ENCODE data around the gene FTCD.

The FTCD gene

DNA sequence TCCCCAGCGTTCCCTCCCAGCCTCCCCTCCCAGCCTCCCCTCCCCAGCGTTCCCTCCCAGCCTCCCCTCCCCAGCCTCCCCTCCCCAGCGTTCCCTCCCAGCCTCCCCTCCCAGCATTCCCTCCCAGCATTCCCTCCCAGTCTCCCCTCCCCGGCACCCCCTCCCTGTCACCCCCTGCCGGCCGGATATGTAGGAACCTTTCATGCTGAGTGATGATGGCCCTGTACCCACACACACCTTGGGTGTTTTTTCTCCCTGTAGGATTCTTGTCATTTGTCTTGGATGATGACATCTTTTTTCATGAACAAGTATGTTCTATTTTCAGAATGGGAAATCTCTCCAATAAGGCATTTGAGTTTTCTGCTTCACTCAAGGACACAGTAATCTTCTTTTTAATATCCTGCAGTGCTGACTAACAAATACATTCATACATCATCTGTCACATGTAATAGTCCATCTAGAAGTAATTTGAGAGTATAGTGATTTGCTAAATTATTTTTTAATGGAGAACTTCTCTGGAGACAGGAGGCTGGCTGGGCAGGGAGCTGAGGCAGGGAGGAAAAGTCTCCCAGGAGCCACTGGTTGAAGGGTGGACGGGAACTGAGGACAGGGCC lies 19.5 kb downstream of the FTCD start:
- TF ChIP-seq, protein P1, sequence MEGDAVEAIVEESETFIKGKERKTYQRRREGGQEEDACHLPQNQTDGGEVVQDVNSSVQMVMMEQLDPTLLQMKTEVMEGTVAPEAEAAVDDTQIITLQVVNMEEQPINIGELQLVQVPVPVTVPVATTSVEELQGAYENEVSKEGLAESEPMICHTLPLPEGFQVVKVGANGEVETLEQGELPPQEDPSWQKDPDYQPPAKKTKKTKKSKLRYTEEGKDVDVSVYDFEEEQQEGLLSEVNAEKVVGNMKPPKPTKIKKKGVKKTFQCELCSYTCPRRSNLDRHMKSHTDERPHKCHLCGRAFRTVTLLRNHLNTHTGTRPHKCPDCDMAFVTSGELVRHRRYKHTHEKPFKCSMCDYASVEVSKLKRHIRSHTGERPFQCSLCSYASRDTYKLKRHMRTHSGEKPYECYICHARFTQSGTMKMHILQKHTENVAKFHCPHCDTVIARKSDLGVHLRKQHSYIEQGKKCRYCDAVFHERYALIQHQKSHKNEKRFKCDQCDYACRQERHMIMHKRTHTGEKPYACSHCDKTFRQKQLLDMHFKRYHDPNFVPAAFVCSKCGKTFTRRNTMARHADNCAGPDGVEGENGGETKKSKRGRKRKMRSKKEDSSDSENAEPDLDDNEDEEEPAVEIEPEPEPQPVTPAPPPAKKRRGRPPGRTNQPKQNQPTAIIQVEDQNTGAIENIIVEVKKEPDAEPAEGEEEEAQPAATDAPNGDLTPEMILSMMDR (IDR thresholded peaks at IDR 0.05; ENCODE audit: low read length), result no peak
- no peak for TF ChIP-seq EZH2 (optimal IDR thresholded peaks at IDR 0.05; ENCODE audit: low read depth, low read length)
- TF ChIP-seq EZH2phosphoT487 (IDR thresholded peaks at IDR 0.05; ENCODE audit: low read length), result no peak
- Histone ChIP-seq H3K4me1 (ENCODE audit: low read length) (no peaks in the 10 kb centered on the region), H4K20me1 (ENCODE audit: insufficient read depth, low read length) (no peaks in the 10 kb centered on the region), H3K9me3 (replicated peaks; ENCODE audit: insufficient read depth, low read length) (no peaks in the 10 kb centered on the region), H3F3A (ENCODE audit: insufficient read depth, low read length) (no peaks in the 10 kb centered on the region), H3K4me3 (ENCODE audit: low read length) (no peak overlapping the region), H3K4me2 (ENCODE audit: low read depth, low read length) (no peak overlapping the region), H3K27me3 (replicated peaks; ENCODE audit: insufficient read depth, low read length) (peaks cover 79% of the 10 kb centered on the region), H3K27ac (ENCODE audit: low read length) (no peak overlapping the region), H3K9ac (ENCODE audit: low read length) (no peak overlapping the region), H3K9me2 (replicated peaks; ENCODE audit: insufficient read depth, low read length) (no peaks in the 10 kb centered on the region), H3K36me3 (replicated peaks; ENCODE audit: insufficient read depth, low read length) (no peaks in the 10 kb centered on the region), H3K79me2 (ENCODE audit: low read length) (no peaks in the 10 kb centered on the region), H2AFZ (ENCODE audit: low read length) (no peak overlapping the region)
- no peak for DNase-seq

DNA sequence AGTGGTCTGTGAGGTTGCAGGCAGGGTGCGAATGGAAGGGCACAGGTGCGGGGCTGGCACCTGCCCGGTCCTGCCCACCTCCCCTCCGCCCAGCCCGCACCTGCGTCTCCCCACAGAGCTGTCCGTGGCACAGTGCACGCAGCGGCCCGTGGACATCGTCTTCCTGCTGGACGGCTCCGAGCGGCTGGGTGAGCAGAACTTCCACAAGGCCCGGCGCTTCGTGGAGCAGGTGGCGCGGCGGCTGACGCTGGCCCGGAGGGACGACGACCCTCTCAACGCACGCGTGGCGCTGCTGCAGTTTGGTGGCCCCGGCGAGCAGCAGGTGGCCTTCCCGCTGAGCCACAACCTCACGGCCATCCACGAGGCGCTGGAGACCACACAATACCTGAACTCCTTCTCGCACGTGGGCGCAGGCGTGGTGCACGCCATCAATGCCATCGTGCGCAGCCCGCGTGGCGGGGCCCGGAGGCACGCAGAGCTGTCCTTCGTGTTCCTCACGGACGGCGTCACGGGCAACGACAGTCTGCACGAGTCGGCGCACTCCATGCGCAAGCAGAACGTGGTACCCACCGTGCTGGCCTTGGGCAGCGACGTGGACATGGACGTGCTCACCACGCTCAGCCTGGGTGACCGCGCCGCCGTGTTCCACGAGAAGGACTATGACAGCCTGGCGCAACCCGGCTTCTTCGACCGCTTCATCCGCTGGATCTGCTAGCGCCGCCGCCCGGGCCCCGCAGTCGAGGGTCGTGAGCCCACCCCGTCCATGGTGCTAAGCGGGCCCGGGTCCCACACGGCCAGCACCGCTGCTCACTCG lies 23.3 kb downstream of the FTCD start:
- Histone ChIP-seq H3K9ac (ENCODE audit: low read length) (no peak overlapping the region), H2AFZ (ENCODE audit: low read length) (no peak overlapping the region), H4K20me1 (ENCODE audit: insufficient read depth, low read length) (no peaks in the 10 kb centered on the region), H3K4me3 (ENCODE audit: low read length) (no peak overlapping the region), H3K27ac (ENCODE audit: low read length) (no peak overlapping the region), H3K27me3 (replicated peaks; ENCODE audit: insufficient read depth, low read length) (peaks cover 79% of the 10 kb centered on the region), H3K9me2 (replicated peaks; ENCODE audit: insufficient read depth, low read length) (no peaks in the 10 kb centered on the region), H3F3A (ENCODE audit: insufficient read depth, low read length) (no peaks in the 10 kb centered on the region), H3K36me3 (replicated peaks; ENCODE audit: insufficient read depth, low read length) (no peaks in the 10 kb centered on the region), H3K79me2 (ENCODE audit: low read length) (no peaks in the 10 kb centered on the region), H3K4me2 (ENCODE audit: low read depth, low read length) (no peak overlapping the region), H3K9me3 (replicated peaks; ENCODE audit: insufficient read depth, low read length) (no peaks in the 10 kb centered on the region), H3K4me1 (ENCODE audit: low read length) (no peaks in the 10 kb centered on the region)
- DNase-seq, result no peak
- no peak for TF ChIP-seq EZH2 (optimal IDR thresholded peaks at IDR 0.05; ENCODE audit: low read depth, low read length)
- TF ChIP-seq, protein P1 (IDR thresholded peaks at IDR 0.05; ENCODE audit: low read length), result no peak
- no peak for TF ChIP-seq EZH2phosphoT487 (IDR thresholded peaks at IDR 0.05; ENCODE audit: low read length)

DNA sequence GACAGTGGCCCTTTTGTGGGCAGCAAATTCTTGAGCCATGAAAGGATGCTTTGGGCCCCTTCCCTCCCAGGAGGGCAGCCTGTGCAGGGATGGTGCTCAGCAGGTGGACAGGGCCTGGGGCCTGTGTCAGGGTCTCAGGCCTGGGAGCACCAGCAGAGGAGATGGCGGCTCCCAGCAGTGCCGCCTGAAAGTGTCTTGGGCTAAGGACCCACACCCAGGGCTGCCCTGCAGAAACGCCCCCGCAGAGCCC lies 23.9 kb downstream of the FTCD start:
- Histone ChIP-seq H3K9me2 (replicated peaks; ENCODE audit: insufficient read depth, low read length) (no peaks in the 10 kb centered on the region), H3K4me2 (ENCODE audit: low read depth, low read length) (no peak overlapping the region), H3K27me3 (replicated peaks; ENCODE audit: insufficient read depth, low read length) (peaks cover 79% of the 10 kb centered on the region), H2AFZ (ENCODE audit: low read length) (no peak overlapping the region), H3K9me3 (replicated peaks; ENCODE audit: insufficient read depth, low read length) (no peaks in the 10 kb centered on the region), H3K27ac (ENCODE audit: low read length) (no peak overlapping the region), H3K4me1 (ENCODE audit: low read length) (no peaks in the 10 kb centered on the region), H4K20me1 (ENCODE audit: insufficient read depth, low read length) (no peaks in the 10 kb centered on the region), H3F3A (ENCODE audit: insufficient read depth, low read length) (no peaks in the 10 kb centered on the region), H3K36me3 (replicated peaks; ENCODE audit: insufficient read depth, low read length) (no peaks in the 10 kb centered on the region), H3K9ac (ENCODE audit: low read length) (no peak overlapping the region), H3K4me3 (ENCODE audit: low read length) (no peak overlapping the region), H3K79me2 (ENCODE audit: low read length) (no peaks in the 10 kb centered on the region)
- TF ChIP-seq, protein P1 (IDR thresholded peaks at IDR 0.05; ENCODE audit: low read length), result no peak
- TF ChIP-seq EZH2phosphoT487 (IDR thresholded peaks at IDR 0.05; ENCODE audit: low read length) (no peak), EZH2 (optimal IDR thresholded peaks at IDR 0.05; ENCODE audit: low read depth, low read length) (no peak)
- no peak for DNase-seq

All from MM.1S (cell line).